ENCODE results near the gene FBLN5.

The FBLN5 gene

DNA sequence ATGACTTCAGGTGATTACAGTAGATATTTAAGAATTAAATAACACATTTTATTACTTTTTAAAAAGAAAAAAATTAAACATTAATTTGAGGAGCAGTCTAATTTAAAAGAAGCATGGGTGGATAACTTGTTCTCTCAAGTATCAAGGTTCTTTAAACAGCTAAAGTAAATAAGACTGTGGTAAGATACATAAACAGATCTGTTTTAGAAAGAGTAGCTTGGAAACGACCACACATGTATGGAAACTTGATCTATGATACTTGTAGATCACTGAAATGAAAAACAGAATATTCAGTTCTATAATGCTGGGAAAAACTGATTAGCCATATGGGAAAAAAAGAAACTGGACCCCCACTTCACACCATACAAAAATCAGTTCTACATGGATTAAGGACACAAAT is 116.2 kb downstream of the FBLN5 start:
- TF ChIP-seq, protein P1, sequence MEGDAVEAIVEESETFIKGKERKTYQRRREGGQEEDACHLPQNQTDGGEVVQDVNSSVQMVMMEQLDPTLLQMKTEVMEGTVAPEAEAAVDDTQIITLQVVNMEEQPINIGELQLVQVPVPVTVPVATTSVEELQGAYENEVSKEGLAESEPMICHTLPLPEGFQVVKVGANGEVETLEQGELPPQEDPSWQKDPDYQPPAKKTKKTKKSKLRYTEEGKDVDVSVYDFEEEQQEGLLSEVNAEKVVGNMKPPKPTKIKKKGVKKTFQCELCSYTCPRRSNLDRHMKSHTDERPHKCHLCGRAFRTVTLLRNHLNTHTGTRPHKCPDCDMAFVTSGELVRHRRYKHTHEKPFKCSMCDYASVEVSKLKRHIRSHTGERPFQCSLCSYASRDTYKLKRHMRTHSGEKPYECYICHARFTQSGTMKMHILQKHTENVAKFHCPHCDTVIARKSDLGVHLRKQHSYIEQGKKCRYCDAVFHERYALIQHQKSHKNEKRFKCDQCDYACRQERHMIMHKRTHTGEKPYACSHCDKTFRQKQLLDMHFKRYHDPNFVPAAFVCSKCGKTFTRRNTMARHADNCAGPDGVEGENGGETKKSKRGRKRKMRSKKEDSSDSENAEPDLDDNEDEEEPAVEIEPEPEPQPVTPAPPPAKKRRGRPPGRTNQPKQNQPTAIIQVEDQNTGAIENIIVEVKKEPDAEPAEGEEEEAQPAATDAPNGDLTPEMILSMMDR (IDR thresholded peaks at IDR 0.05; ENCODE audit: low read depth, low read length), result no peak
- no peaks in the 10 kb centered on the region for H3K9me3 ChIP-seq
- H3K27me3 ChIP-seq, result peaks cover 41% of the 10 kb centered on the region
- no peaks in the 10 kb centered on the region for H3K36me3 ChIP-seq
- no peaks in the 10 kb centered on the region for H3K4me1 ChIP-seq
- DNase-seq, result no peak
- H3K4me3 ChIP-seq (ENCODE audit: low read depth, low read length), result no peak overlapping the region

DNA sequence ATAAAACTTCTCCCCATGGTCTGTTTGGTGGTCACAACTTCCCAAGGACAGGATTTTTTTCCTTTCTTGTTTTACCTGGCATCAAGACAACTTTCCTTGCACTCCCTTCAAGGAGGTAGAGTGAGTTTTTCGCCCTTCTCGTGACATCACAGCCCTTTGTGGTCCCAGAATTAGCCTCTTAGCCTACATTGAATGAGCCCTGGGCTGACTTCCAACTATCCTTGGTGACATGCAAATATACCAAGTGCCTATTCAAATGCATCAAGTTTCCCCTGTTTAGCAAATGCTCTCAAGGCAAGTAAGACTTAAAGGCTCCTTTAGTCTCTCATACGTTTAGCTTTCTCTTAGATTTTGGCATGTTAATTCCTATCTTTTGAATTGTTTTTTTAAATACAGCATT is 116.7 kb downstream of the FBLN5 start:
- DNase-seq, result no peak
- TF ChIP-seq, protein P1 (IDR thresholded peaks at IDR 0.05; ENCODE audit: low read depth, low read length), result no peak
- H3K27me3 ChIP-seq, result peaks cover 36% of the 10 kb centered on the region
- no peak overlapping the region for H3K4me3 ChIP-seq (ENCODE audit: low read depth, low read length)
- H3K4me1 ChIP-seq, result no peaks in the 10 kb centered on the region
- no peaks in the 10 kb centered on the region for H3K36me3 ChIP-seq
- H3K9me3 ChIP-seq, result no peaks in the 10 kb centered on the region

- TF ChIP-seq, protein P1 (IDR thresholded peaks at IDR 0.05; ENCODE audit: low read depth, low read length), result no peak
- Histone ChIP-seq H3K27me3 (peaks cover 24% of the 10 kb centered on the region), H3K4me1 (no peaks in the 10 kb centered on the region), H3K4me3 (ENCODE audit: low read depth, low read length) (no peak overlapping the region), H3K36me3 (no peaks in the 10 kb centered on the region), H3K9me3 (no peaks in the 10 kb centered on the region)
- no peak for DNase-seq
These were observed 118.0 kb downstream of the FBLN5 start for GRCh38 chr14:91829511-91829910.

DNA sequence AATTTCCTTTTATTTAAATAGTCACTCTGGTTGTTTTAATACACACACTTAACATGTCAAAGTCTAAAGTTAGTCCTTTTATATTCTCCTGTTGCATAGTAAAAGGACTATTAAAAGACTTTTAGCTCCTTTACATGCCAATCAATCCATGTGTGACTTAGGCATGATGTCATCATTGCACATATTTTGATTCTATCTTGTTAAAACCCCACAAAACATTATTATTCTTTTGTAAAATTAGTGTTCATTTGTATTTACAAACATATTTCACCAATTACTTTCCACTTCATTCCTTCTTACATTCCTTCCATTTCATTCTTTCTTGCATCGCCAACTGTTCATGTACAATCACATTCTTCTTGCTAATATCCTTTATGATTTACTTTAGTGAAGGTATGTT is 119.7 kb downstream of the FBLN5 start:
- DNase-seq, result no peak
- no peaks in the 10 kb centered on the region for H3K9me3 ChIP-seq
- H3K36me3 ChIP-seq, result no peaks in the 10 kb centered on the region
- no peak overlapping the region for H3K4me3 ChIP-seq (ENCODE audit: low read depth, low read length)
- peaks cover 12% of the 10 kb centered on the region; the same call in 1 of the 2 replicates for H3K27me3 ChIP-seq
- H3K4me1 ChIP-seq, result no peaks in the 10 kb centered on the region
- TF ChIP-seq, protein P1 (IDR thresholded peaks at IDR 0.05; ENCODE audit: low read depth, low read length), result no peak

All from BE2C (cell line).